HCT116 (cell line): Measurements from ENCODE around the gene TMEM138. TPM values are rescaled to one million over a fixed set of nuclear protein-coding genes. Genes with fewer than 3 reads are reported as not detected.

ENCODE experiments used
- ATAC-seq: fragments of 200-7000 bp; cut with Tn5 transposase; 2 replicates; pipeline ENCODE4 v1.9.1; 2020; ENCODE audit warnings: mild to moderate bottlenecking, moderate library complexity
- BruUV-seq: library from RNA; stranded (reverse); fragments of 400-500 nt; replicated peaks from 2 replicates; lab custom pipeline; 2021; lab: Mats Ljungman, UMichigan
- CTCF ChIA-PET: fragments of 300-600 bp; sonication (Branson Sonifier 250); formaldehyde crosslinking; loops from one replicate; lab custom pipeline; 2021; ENCODE audit warnings: antibody characterized with exemption; lab: Charles Lee
- POLR2A ChIA-PET: fragments of 300-600, 350-600 bp; sonication (Branson Sonifier 250); formaldehyde crosslinking; loops from one replicate; lab custom pipeline; 2021; ENCODE audit warnings: antibody characterized with exemption; lab: Charles Lee
- RAD21 ChIA-PET, 2 experiments: fragments of 300-600 bp; sonication (Branson Sonifier 250); formaldehyde crosslinking; loops; one replicate each; lab custom pipeline; 2023; ENCODE audit warnings: low total read pairs in 2 of 2; ENCODE audit not compliant: uncharacterized antibody in 2 of 2, unreplicated experiment in 2 of 2, low non-redundant PET in 1 of 2; lab: Charles Lee
- DNase-seq: peaks from one replicate; pipeline ENCODE4 v3.0.0-alpha.2; 2010; ENCODE audit warnings: low read depth, low spot score
- H2AFZ ChIP-seq: fragments of 200-600 bp; shearing (Covaris generic), sonication (generic); 2 replicates; pipeline ENCODE4 v1.6.1; 2017; ENCODE audit warnings: low read depth, mixed run types, mixed read lengths, antibody characterized with exemption, low read length; ENCODE audit not compliant: poor library complexity, severe bottlenecking
- H3K27ac ChIP-seq: 2 replicates; pipeline ENCODE4 v1.5.1; 2012; ENCODE audit warnings: low read depth, low read length
- H3K27me3 ChIP-seq: fragments of 200-600 bp; sonication (generic); 2 replicates; pipeline ENCODE4 v1.6.1; 2016; ENCODE audit warnings: mixed run types, low read length, mixed read lengths; ENCODE audit not compliant: insufficient read depth
- H3K36me3 ChIP-seq, 2 experiments: fragments of 200-500 bp in 1 of 2; fragments of 200-600 bp in 1 of 2; sonication (Bioruptor generic) in 1 of 2; sonication (generic) in 1 of 2; 2 replicates each; pipeline versions ENCODE4 v1.5.1 to v1.6.1; 2014 to 2016; ENCODE audit warnings: low read length in 2 of 2, inconsistent platforms in 1 of 2, mixed read lengths in 1 of 2, mixed run types in 1 of 2; ENCODE audit not compliant: insufficient read depth in 2 of 2, control insufficient read depth in 1 of 2
- H3K4me1 ChIP-seq, 2 experiments: fragments of 200-600 bp in 1 of 2; sonication (generic) in 1 of 2; 2 replicates each; pipeline versions ENCODE4 v1.5.1 to v1.6.1; 2012 to 2017; ENCODE audit warnings: low read length in 2 of 2, inconsistent platforms in 1 of 2, mild to moderate bottlenecking in 1 of 2, mixed read lengths in 1 of 2, mixed run types in 1 of 2, moderate library complexity in 1 of 2; ENCODE audit not compliant: insufficient read depth in 2 of 2, control insufficient read depth in 1 of 2
- H3K4me2 ChIP-seq: fragments of 200-600 bp; sonication (generic); 2 replicates; pipeline ENCODE4 v1.6.1; 2017; ENCODE audit warnings: mixed run types, low read length, mixed read lengths
- H3K4me3 ChIP-seq, 2 experiments: fragments of 200-600 bp in 1 of 2; sonication (generic) in 1 of 2; replicated peaks in 1 of 2; 2 replicates each; pipeline ENCODE4 v1.5.1; 2011 to 2016; ENCODE audit warnings: low read length in 2 of 2, control low read depth in 1 of 2, low read depth in 1 of 2, mild to moderate bottlenecking in 1 of 2, mixed read lengths in 1 of 2, mixed run types in 1 of 2
- H3K79me2 ChIP-seq: fragments of 200-600 bp; sonication (generic); 2 replicates; pipeline ENCODE4 v1.6.1; 2017; ENCODE audit warnings: mild to moderate bottlenecking, mixed run types, low read length, moderate library complexity, mixed read lengths; ENCODE audit not compliant: insufficient read depth
- H3K9ac ChIP-seq: fragments of 200-600 bp; sonication (generic); 2 replicates; pipeline ENCODE4 v1.6.1; 2016; ENCODE audit warnings: low read length, mixed read lengths
- H3K9me2 ChIP-seq: fragments of 200-600 bp; sonication (generic), shearing (Covaris generic); 2 replicates; pipeline ENCODE4 v1.6.1; 2017; ENCODE audit warnings: mixed run types, mild to moderate bottlenecking, moderate library complexity; ENCODE audit not compliant: insufficient read depth
- H3K9me3 ChIP-seq, 2 experiments: fragments of 200-500 bp in 1 of 2; fragments of 200-600 bp in 1 of 2; sonication (Bioruptor generic) in 1 of 2; sonication (generic) in 1 of 2; 2 replicates each; pipeline ENCODE4 v1.6.1; 2014 to 2017; ENCODE audit warnings: low read length in 2 of 2, mixed read lengths in 2 of 2, inconsistent platforms in 1 of 2, low read depth in 1 of 2, mild to moderate bottlenecking in 1 of 2, mixed run types in 1 of 2, moderate library complexity in 1 of 2; ENCODE audit not compliant: control insufficient read depth in 1 of 2, insufficient read depth in 1 of 2
- H4K20me1 ChIP-seq: fragments of 200-600 bp; sonication (generic), shearing (Covaris generic); 2 replicates; pipeline ENCODE4 v1.6.1; 2017; ENCODE audit warnings: mixed run types, mild to moderate bottlenecking, moderate library complexity; ENCODE audit not compliant: insufficient read depth
- ATF3 ChIP-seq: IDR thresholded peaks from 2 replicates; pipeline ENCODE4 v1.6.1; 2012
- CBX3 ChIP-seq: IDR thresholded peaks from 2 replicates; pipeline ENCODE4 v1.6.1; 2012; ENCODE audit warnings: low read depth
- CEBPB ChIP-seq: IDR thresholded peaks from 2 replicates; pipeline ENCODE4 v1.6.1; 2012; ENCODE audit warnings: low read depth
- EZH2 ChIP-seq: fragments of 200-600 bp; sonication (generic); IDR thresholded peaks from 2 replicates; pipeline ENCODE4 v1.6.1; 2017; ENCODE audit warnings: antibody characterized with exemption, mixed run types
- JUND ChIP-seq: IDR thresholded peaks from 2 replicates; pipeline ENCODE4 v1.6.1; 2012
- MAX ChIP-seq: IDR thresholded peaks from 2 replicates; pipeline ENCODE4 v1.6.1; 2012
- POLR2A ChIP-seq: IDR thresholded peaks from 2 replicates; pipeline ENCODE4 v1.7.0; 2011; ENCODE audit warnings: borderline replicate concordance; ENCODE audit not compliant: insufficient read depth, insufficient read length; ENCODE audit errors: extremely low read depth
- RAD21 ChIP-seq: IDR thresholded peaks from 2 replicates; pipeline ENCODE4 v1.6.1; 2012; ENCODE audit warnings: low read depth, mild to moderate bottlenecking
- SP1 ChIP-seq: IDR thresholded peaks from 2 replicates; pipeline ENCODE4 v1.6.1; 2012; ENCODE audit warnings: low read depth
- TCF7L2 ChIP-seq: IDR thresholded peaks from 2 replicates; pipeline ENCODE4 v1.7.0; 2011; ENCODE audit warnings: borderline replicate concordance, inconsistent platforms; ENCODE audit not compliant: insufficient read depth, insufficient read length; ENCODE audit errors: extremely low read depth
- YY1 ChIP-seq: IDR thresholded peaks from 2 replicates; pipeline ENCODE4 v1.6.1; 2011; ENCODE audit warnings: low read length, low read depth, moderate library complexity, mild to moderate bottlenecking; ENCODE audit not compliant: insufficient replicate concordance; ENCODE audit errors: extremely low read depth
- intact Hi-C: fragments of 100-400 bp; cut with micrococcal nuclease; formaldehyde crosslinking; loops from 2 replicates; pipeline ENCODE4 v1.10.0; 2022
- total RNA-seq: library from RNA; stranded (reverse); gene quantifications from one replicate; pipeline ENCODE4 v1.2.1, GENCODE V29; 2021; ENCODE audit not compliant: unreplicated experiment
- TF ChIP-seq, protein P1 (sequence below), 3 experiments: fragments of 200-600 bp in 1 of 3; sonication (generic) in 1 of 3; IDR thresholded peaks in 2 of 3; conservative IDR thresholded peaks in 1 of 3; 2 replicates each; pipeline ENCODE4 v1.5.1; 2012 to 2017; ENCODE audit warnings: low read depth in 2 of 3, low read length in 2 of 3, antibody characterized with exemption in 1 of 3, borderline replicate concordance in 1 of 3, control low read depth in 1 of 3, mild to moderate bottlenecking in 1 of 3, mixed read lengths in 1 of 3, mixed run types in 1 of 3, moderate library complexity in 1 of 3; ENCODE audit not compliant: insufficient read depth in 1 of 3

TMEM138 gene
- total RNA-seq, 1 experiment from 2014 or later: 45.0 TPM

DNA sequence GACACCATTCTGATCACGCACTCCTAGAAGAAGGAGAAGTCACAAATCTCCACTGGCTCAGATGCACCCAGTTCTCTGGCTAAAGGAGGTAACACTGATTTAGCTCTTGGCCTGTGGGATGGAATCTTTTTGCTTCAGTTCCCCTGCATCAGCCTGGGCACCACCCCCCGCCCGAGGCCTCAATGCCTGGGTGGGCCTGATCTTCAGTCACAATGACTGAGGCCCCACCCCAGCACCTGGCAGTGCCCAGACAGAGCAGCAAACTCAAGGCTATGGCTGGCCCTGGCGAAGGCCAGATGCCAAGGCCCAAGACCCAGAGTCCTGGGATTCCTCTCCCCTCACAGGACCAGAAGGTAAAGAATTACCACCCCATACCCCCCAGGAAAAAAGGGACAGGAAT, 5.5 kb upstream of the TMEM138 start:
- Histone ChIP-seq H4K20me1 (no peaks in the 10 kb centered on the region), H3K4me2 (no peak overlapping the region), H2AFZ (no peak overlapping the region), H3K27ac (no peak overlapping the region), H3K79me2 (peaks cover 6% of the 10 kb centered on the region), H3K9ac (no peak overlapping the region), H3K4me3 (no peak overlapping the region), H3K27me3 (no peaks in the 10 kb centered on the region), H3K4me1 (peaks cover 0 to 10% of the 10 kb centered on the region in 2 experiments; a peak in 1 of 4 replicates), H3K9me3 (no peaks in the 10 kb centered on the region), H3K36me3 (peaks cover 0 to 2% of the 10 kb centered on the region in 2 experiments; a peak in 2 of 4 replicates), H3K9me2 (no peaks in the 10 kb centered on the region)
- no TSS peak for BruUV-seq
- CTCF ChIA-PET: interaction anchor here (0.9 kb wide), 1 partner anchor 20 kb away, joined by 4 read pairs; no protein-coding TSS in a partner anchor
- RAD21 ChIA-PET: no interaction called here
- intact Hi-C loops: no loop called here
- POLR2A ChIA-PET: no interaction called here
- ATAC-seq (no peak), DNase-seq (no peak)
- TF ChIP-seq CEBPB (no peak), JUND (no peak), ATF3 (no peak), SP1 (no peak), TCF7L2 (no peak), CBX3 (no peak), POLR2A (no peak), EZH2 (no peak), MAX (no peak), RAD21 (no peak), YY1 (no peak)
- TF ChIP-seq, protein P1, sequence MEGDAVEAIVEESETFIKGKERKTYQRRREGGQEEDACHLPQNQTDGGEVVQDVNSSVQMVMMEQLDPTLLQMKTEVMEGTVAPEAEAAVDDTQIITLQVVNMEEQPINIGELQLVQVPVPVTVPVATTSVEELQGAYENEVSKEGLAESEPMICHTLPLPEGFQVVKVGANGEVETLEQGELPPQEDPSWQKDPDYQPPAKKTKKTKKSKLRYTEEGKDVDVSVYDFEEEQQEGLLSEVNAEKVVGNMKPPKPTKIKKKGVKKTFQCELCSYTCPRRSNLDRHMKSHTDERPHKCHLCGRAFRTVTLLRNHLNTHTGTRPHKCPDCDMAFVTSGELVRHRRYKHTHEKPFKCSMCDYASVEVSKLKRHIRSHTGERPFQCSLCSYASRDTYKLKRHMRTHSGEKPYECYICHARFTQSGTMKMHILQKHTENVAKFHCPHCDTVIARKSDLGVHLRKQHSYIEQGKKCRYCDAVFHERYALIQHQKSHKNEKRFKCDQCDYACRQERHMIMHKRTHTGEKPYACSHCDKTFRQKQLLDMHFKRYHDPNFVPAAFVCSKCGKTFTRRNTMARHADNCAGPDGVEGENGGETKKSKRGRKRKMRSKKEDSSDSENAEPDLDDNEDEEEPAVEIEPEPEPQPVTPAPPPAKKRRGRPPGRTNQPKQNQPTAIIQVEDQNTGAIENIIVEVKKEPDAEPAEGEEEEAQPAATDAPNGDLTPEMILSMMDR (IDR thresholded peaks at IDR 0.05 in 2 of 3, conservative IDR thresholded peaks at IDR 0.05 in 1 of 3; ENCODE audit: borderline replicate concordance in 1 of 3, insufficient read depth in 1 of 3, low read depth in 2 of 3, low read length in 2 of 3): no peak
